GM21515 (cell line): ENCODE measurements around the gene HELZ2.
"Not testable (repeated sequence)": the region's sequence is repeated elsewhere in the genome, so short reads cannot be mapped to it uniquely, and the experiment has no call there.

Experiments
- ATAC-seq: cut with Tn5 transposase; IDR thresholded peaks from one replicate; pipeline ENCODE4 v1.9.1; 2021; ENCODE audit not compliant: unreplicated experiment

Gene HELZ2

GRCh38 chr20:63565699-63566335 is 8.2 kb downstream of the HELZ2 start:
- ATAC-seq: no peak

GRCh38 chr20:63565021-63565698 is 8.9 kb downstream of the HELZ2 start:
- ATAC-seq: no peak

DNA sequence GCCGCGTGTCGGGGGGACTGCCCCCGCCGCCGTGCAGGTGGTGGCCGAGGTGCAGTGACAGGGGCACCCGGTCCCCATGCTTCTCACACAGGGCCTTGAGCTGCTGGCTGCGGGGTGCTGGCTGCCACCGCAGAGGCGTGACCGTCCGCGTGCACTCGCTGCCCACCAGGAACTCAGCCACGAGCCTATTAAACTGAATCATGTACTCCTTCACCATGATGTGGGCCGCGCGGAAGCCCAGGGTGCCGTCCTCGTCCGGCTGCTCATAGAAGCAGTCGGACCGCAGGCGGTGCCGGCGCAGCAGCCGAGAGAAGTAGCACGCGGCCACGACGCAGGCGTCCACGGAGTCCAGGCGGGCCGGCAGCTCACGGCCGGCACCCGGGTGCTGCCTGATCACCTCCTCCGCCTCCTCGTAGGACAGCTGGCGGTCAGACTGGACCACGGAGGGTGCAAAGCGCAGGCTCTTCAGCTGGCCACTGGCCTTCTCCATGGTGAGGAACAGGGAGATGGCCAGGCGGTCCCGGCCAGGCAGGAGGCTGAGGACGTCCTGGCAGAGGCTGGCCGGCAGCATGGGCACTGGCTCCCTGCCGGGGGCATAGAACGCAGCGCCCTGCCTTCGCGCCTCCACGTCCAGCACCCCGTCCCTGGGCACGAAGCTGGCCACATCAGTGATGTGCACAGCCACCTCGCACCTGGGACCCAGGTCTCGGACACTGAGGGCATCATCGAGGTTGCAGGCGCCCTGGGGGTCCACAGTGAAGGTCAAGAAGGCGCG is 9.8 kb downstream of the HELZ2 start:
- ATAC-seq: no peak

- ATAC-seq: no peak
Measured at GRCh38 chr20:63563225-63563935, 10.7 kb downstream of the HELZ2 start.

DNA sequence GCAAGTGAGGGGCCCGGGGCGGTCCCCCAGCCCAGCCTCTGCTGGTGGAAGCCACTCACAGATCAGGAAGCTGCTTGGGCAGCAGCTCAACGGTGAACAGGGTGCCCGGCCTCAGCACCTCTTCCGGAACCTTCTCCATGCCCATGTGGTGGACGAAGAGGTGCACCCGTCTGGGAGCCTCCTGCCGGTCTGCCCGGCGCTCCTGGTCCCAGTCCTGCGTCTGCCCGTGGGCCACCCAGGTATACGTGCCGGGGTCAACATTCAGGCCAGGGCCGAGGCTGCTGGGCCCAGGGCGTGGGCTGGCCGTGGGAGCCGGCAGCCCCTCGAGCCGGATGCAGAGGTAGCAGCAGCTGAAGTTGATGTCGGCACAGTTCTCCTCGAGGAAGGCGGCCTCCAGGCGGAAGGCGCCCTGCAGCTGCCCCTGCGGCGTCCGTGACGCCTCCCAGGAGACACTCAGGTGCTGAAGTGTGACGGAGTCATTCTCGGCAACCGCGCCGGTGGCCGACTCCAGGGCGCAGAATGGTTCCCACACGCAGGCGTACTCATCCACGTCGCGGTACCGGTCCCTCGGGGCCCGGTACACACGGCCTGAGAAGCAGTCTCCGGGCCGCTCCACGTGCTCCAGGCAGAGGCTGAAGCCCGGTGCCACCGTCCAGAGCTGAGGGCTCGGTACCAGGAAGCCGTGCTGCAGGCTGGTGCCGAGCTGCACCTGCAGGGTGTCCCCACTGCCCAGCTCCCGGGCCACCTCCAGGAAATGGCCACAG is 11.4 kb downstream of the HELZ2 start:
- no peak for ATAC-seq

- no peak for ATAC-seq
Measured at GRCh38 chr20:63561624-63562396, 12.2 kb downstream of the HELZ2 start.

GRCh38 chr20:63560856-63561609 is 13.0 kb downstream of the HELZ2 start:
- no peak for ATAC-seq

GRCh38 chr20:63560333-63560805 is 13.7 kb downstream of the HELZ2 start:
- no peak for ATAC-seq

DNA sequence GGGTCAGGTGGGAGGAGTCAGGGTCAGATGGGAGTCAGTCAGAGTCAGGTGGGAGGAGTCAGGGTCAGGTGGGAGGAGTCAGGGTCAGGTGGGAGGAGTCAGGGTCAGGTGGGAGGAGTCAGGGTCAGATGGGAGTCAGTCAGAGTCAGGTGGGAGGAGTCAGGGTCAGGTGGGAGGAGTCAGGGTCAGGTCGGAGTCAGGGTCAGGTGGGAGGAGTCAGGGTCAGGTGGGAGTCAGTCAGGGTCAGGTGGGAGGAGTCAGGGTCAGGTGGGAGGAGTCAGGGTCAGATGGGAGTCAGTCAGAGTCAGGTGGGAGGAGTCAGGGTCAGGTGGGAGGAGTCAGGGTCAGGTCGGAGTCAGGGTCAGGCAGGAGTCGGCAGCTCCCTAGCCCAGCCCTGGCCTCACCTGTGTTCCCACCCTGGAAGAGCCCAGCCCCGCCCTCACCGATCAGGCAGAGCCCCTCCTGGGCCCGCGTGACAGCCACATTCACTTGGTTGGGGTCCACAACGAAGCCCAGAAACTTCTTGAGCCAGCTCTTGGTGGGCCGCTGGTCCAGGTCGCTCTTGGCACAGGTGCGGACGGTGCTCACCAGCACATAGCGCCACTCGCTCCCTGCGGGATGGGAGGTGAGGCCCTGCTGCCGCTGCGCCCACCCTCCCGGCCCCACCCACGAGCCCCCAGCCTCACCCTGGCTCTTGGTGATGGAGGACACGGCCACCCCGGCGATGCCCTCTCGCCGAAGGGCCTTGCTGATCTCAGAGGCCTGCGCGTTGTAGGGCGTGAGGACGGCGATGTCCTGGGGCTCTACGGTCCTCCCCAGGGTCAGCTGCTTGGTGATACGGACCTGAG is 14.3 kb downstream of the HELZ2 start:
- not testable (repeated sequence) for ATAC-seq

DNA sequence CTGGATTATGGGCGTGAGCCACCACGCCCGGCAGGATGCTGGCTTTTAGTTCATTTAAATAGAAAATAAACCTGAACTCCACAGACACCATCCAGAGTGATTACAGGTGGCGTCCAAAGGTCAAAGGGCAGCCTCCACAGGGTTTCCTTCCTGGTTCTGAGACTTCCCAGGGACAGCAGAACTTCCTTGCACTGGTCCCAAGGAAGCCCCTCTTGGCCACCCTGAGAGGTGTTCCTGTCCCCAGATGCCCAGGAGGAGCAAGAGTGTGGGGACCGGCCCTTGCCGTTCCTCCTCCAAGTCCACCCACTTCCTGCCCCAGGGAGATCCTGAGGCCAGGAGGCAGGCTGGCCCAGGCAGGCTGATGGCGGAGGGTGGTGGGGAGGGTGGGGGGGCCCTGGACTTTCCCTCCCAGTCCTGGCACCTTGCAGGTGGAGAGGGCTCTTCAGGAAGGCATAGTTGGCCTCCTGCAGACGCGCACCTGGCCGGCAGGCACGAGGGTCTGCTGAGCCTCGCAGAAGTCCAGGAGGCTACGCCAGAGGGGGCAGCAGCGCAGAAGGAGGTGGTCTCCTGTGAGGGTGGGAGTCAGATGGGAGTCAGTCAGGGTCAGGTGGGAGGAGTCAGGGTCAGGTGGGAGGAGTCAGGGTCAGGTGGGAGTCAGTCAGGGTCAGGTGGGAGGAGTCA is 15.1 kb downstream of the HELZ2 start:
- ATAC-seq: no peak

GRCh38 chr20:63557481-63557891 is 16.6 kb downstream of the HELZ2 start:
- ATAC-seq: no peak

DNA sequence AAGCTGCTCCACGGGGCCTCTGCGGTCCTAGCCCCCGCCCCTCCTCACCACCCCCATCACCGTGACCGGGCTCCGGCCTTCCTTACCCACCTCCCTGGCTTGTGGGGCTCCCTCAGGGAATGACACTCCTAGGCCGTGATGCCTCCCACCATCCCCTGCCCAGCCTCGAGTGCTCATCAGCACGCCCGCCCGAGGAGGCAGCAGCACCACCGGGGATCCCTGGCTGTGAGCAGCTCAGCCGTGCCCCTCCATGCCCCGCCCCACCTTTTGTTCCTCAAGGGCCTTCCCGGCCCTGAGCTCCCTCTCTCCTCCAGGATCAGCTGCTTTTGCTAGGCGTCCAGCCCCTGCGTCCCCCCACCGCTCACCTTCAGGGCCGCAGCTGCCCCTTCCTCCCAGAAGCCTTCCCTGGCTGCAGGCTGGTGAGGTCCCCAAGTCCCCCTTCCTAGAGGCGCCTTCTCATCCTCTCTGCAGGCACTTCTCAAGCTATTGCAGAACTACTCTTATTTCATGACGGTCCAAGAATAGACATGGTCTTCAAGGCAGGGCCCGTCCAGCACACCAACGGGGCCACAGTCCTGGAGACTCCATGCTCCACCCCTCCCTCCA is 17.1 kb downstream of the HELZ2 start:
- no peak for ATAC-seq

- no peak for ATAC-seq
Measured at GRCh38 chr20:63555661-63556381, 18.2 kb downstream of the HELZ2 start.

DNA sequence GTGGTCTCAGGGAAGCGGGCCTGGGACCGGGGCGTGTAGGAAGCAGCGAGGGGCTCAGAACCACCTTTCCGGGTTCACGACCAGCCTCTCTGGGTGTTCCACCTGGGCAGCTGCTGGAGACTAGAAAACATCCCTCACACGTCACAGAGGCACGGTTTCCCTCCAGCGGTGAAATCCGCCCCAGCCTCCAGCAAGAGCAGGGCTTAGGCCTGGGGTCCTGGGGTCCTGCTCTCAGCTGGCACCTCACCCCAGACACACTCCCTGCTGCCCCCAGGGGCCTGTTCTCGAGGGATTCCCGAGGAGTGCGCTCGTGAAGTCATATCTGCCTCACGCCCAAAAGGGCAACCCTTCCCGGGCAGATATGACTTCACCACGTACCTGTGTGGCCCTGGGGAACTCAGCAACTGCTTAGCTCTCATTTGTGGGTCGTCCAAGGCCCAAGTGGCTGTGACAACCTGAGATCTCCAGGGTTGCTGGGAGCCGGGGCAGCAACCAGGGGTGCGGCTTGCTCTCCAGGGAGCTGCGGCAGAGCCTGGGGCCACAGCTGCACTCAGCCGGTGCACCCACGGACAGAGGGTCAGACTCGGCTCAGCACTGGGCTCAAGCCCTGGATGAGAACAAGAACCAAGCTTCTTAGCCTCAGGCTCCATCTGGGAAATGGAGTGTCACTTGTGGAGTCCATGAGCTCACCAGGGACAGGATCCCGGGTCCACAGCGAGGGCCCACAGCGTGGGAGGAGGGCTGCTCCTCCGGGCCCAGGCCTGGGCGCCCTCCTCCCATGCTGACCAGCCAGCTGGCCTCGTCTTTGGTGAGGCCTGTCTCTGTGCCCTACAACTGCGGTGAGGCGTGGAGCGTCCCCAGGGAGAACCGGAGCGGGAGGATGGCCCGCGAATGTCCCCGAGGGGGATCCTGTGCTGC is 19.4 kb downstream of the HELZ2 start:
- no peak for ATAC-seq

GRCh38 chr20:63553933-63554290 is 20.1 kb downstream of the HELZ2 start, which contains the start of gene FNDC11:
Gene FNDC11 (plus strand): TSS chr20:63554159. CDS start chr20:63555664, 1,505 bp downstream.
- no peak for ATAC-seq
